HEK293 (cell line): Measurements from ENCODE around the gene RNF217.

ENCODE experiments used
- SALL2 ChIP-seq: fragments of 450-650 bp; formaldehyde crosslinking; IDR thresholded peaks from 2 replicates; pipeline ENCODE4 v1.5.0; 2017; ENCODE audit warnings: missing biosample characterization, mild to moderate bottlenecking, missing genetic modification characterization, borderline replicate concordance
- TSHZ1 ChIP-seq: fragments of 450-650 bp; formaldehyde crosslinking; IDR thresholded peaks from 2 replicates; pipeline ENCODE4 v1.5.1; 2016; ENCODE audit warnings: missing biosample characterization, missing genetic modification characterization, borderline replicate concordance
- ZNF274 ChIP-seq, 2 experiments: fragments of 200-500 bp in 1 of 2; fragments of 450-650 bp in 1 of 2; sonication (Bioruptor generic) in 1 of 2; formaldehyde crosslinking in 1 of 2; IDR thresholded peaks; 2 replicates each; pipeline versions ENCODE4 v1.5.1 to v1.6.1; 2014 to 2016; ENCODE audit warnings: borderline replicate concordance in 1 of 2, inconsistent platforms in 1 of 2, low read length in 1 of 2, missing biosample characterization in 1 of 2, missing genetic modification characterization in 1 of 2
- ZNF311 ChIP-seq: fragments of 450-650 bp; formaldehyde crosslinking; IDR thresholded peaks from 2 replicates; pipeline ENCODE4 v1.5.1; 2017; ENCODE audit warnings: missing biosample characterization, missing genetic modification characterization, borderline replicate concordance
- ZNF488 ChIP-seq: fragments of 450-650 bp; formaldehyde crosslinking; IDR thresholded peaks from 2 replicates; pipeline ENCODE4 v1.5.1; 2016; ENCODE audit warnings: missing biosample characterization, missing genetic modification characterization
- ZNF514 ChIP-seq: fragments of 450-650 bp; formaldehyde crosslinking; IDR thresholded peaks from 2 replicates; pipeline ENCODE4 v1.5.1; 2016; ENCODE audit warnings: missing biosample characterization, missing genetic modification characterization
- ZNF585B ChIP-seq: fragments of 450-650 bp; formaldehyde crosslinking; IDR thresholded peaks from 2 replicates; pipeline ENCODE4 v1.5.1; 2016; ENCODE audit warnings: missing biosample characterization, missing genetic modification characterization
- ZNF623 ChIP-seq: fragments of 450-650 bp; formaldehyde crosslinking; IDR thresholded peaks from 2 replicates; pipeline ENCODE4 v1.5.1; 2016; ENCODE audit warnings: missing biosample characterization, missing genetic modification characterization
- TF ChIP-seq, protein P1 (sequence below): sonication (generic); formaldehyde crosslinking; IDR thresholded peaks from 2 replicates; pipeline ENCODE4 v1.8.1; 2022; ENCODE audit warnings: mild to moderate bottlenecking, moderate library complexity, missing genetic modification reagents
- TF ChIP-seq, protein P2 (sequence below): fragments of 450-650 bp; formaldehyde crosslinking; IDR thresholded peaks from 2 replicates; pipeline ENCODE4 v1.5.1; 2016; ENCODE audit warnings: missing biosample characterization, missing genetic modification characterization
- TF ChIP-seq, protein P3 (sequence below): fragments of 450-650 bp; formaldehyde crosslinking; IDR thresholded peaks from 2 replicates; pipeline ENCODE4 v1.5.1; 2016; ENCODE audit warnings: missing biosample characterization, missing genetic modification characterization, low read depth

GRCh38 chr6:124926435-124926834 is 35.8 kb upstream of the RNF217 start:
- TF ChIP-seq ZNF623 (tag by site-specific recombination) (no peak), ZNF311 (no peak), ZNF514 (tag by site-specific recombination) (no peak), ZNF585B (tag by site-specific recombination) (no peak), ZNF274 (IDR thresholded peaks at IDR 0.05; ENCODE audit: low read length) (no peak), ZNF274 (tag by site-specific recombination; IDR thresholded peaks at IDR 0.05; ENCODE audit: borderline replicate concordance) (no peak), SALL2 (no peak), TSHZ1 (no peak), ZNF488 (tag by site-specific recombination) (no peak)
- TF ChIP-seq, protein P1, sequence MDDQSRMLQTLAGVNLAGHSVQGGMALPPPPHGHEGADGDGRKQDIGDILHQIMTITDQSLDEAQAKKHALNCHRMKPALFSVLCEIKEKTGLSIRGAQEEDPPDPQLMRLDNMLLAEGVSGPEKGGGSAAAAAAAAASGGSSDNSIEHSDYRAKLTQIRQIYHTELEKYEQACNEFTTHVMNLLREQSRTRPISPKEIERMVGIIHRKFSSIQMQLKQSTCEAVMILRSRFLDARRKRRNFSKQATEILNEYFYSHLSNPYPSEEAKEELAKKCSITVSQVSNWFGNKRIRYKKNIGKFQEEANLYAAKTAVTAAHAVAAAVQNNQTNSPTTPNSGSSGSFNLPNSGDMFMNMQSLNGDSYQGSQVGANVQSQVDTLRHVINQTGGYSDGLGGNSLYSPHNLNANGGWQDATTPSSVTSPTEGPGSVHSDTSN (CRISPR knock-in tag) = no peak
- TF ChIP-seq, protein P2, sequence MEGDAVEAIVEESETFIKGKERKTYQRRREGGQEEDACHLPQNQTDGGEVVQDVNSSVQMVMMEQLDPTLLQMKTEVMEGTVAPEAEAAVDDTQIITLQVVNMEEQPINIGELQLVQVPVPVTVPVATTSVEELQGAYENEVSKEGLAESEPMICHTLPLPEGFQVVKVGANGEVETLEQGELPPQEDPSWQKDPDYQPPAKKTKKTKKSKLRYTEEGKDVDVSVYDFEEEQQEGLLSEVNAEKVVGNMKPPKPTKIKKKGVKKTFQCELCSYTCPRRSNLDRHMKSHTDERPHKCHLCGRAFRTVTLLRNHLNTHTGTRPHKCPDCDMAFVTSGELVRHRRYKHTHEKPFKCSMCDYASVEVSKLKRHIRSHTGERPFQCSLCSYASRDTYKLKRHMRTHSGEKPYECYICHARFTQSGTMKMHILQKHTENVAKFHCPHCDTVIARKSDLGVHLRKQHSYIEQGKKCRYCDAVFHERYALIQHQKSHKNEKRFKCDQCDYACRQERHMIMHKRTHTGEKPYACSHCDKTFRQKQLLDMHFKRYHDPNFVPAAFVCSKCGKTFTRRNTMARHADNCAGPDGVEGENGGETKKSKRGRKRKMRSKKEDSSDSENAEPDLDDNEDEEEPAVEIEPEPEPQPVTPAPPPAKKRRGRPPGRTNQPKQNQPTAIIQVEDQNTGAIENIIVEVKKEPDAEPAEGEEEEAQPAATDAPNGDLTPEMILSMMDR (tag by site-specific recombination) = no peak
- TF ChIP-seq, protein P3, sequence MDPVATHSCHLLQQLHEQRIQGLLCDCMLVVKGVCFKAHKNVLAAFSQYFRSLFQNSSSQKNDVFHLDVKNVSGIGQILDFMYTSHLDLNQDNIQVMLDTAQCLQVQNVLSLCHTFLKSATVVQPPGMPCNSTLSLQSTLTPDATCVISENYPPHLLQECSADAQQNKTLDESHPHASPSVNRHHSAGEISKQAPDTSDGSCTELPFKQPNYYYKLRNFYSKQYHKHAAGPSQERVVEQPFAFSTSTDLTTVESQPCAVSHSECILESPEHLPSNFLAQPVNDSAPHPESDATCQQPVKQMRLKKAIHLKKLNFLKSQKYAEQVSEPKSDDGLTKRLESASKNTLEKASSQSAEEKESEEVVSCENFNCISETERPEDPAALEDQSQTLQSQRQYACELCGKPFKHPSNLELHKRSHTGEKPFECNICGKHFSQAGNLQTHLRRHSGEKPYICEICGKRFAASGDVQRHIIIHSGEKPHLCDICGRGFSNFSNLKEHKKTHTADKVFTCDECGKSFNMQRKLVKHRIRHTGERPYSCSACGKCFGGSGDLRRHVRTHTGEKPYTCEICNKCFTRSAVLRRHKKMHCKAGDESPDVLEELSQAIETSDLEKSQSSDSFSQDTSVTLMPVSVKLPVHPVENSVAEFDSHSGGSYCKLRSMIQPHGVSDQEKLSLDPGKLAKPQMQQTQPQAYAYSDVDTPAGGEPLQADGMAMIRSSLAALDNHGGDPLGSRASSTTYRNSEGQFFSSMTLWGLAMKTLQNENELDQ (tag by site-specific recombination) = no peak
